GM23248 (cell line): ENCODE measurements around the gene TNP2. TPM values are rescaled to one million over a fixed set of nuclear protein-coding genes. Genes with fewer than 3 reads are reported as not detected.

Experiments
- DNase-seq: peaks from one replicate; pipeline ENCODE4 v3.0.0-alpha.2; 2015
- H2AFZ ChIP-seq: fragments of 200-600 bp; sonication (generic); 2 replicates; pipeline ENCODE4 v1.6.1; 2016; ENCODE audit warnings: antibody characterized with exemption
- H3F3A ChIP-seq: fragments of 200-600 bp; sonication (generic); 2 replicates; pipeline ENCODE4 v1.6.1; 2016; ENCODE audit warnings: mild to moderate bottlenecking, antibody characterized with exemption, mixed run types; ENCODE audit not compliant: insufficient read depth
- H3K27ac ChIP-seq: fragments of 200-600 bp; sonication (generic); 2 replicates; pipeline ENCODE4 v1.5.1; 2016; ENCODE audit warnings: mild to moderate bottlenecking
- H3K27me3 ChIP-seq: fragments of 200-600 bp; sonication (generic); replicated peaks from 2 replicates; pipeline ENCODE4 v1.6.1; 2016; ENCODE audit warnings: mild to moderate bottlenecking; ENCODE audit not compliant: insufficient read depth
- H3K36me3 ChIP-seq: fragments of 200-600 bp; sonication (generic); 2 replicates; pipeline ENCODE4 v1.6.1; 2016; ENCODE audit warnings: low read depth, mild to moderate bottlenecking
- H3K4me1 ChIP-seq: fragments of 200-600 bp; sonication (generic); 2 replicates; pipeline ENCODE4 v1.6.1; 2016; ENCODE audit warnings: mild to moderate bottlenecking; ENCODE audit not compliant: insufficient read depth
- H3K4me2 ChIP-seq: fragments of 200-600 bp; sonication (generic); one replicate; pipeline ENCODE4 v1.6.1; 2016; ENCODE audit warnings: mild to moderate bottlenecking; ENCODE audit not compliant: unreplicated experiment
- H3K4me3 ChIP-seq: fragments of 200-600 bp; sonication (generic); 2 replicates; pipeline ENCODE4 v1.5.1; 2016; ENCODE audit warnings: mild to moderate bottlenecking
- H3K79me2 ChIP-seq: fragments of 200-600 bp; sonication (generic); 2 replicates; pipeline ENCODE4 v1.6.1; 2016; ENCODE audit warnings: mild to moderate bottlenecking; ENCODE audit not compliant: insufficient read depth
- H3K9ac ChIP-seq: fragments of 200-600 bp; sonication (generic); 2 replicates; pipeline ENCODE4 v1.6.1; 2016; ENCODE audit warnings: mild to moderate bottlenecking
- H3K9me2 ChIP-seq: fragments of 200-600 bp; sonication (generic); 2 replicates; pipeline ENCODE4 v1.6.1; 2016; ENCODE audit warnings: mixed run types, mild to moderate bottlenecking, moderate library complexity; ENCODE audit not compliant: insufficient read depth
- H3K9me3 ChIP-seq: fragments of 200-600 bp; sonication (generic); one replicate; pipeline ENCODE4 v1.6.1; 2017; ENCODE audit warnings: low read depth
- H4K20me1 ChIP-seq: fragments of 200-600 bp; sonication (generic); 2 replicates; pipeline ENCODE4 v1.6.0; 2016; ENCODE audit not compliant: insufficient read depth
- EZH2 ChIP-seq: fragments of 200-600 bp; sonication (generic); IDR thresholded peaks from 2 replicates; pipeline ENCODE4 v1.6.1; 2018; ENCODE audit warnings: antibody characterized with exemption, mild to moderate bottlenecking; ENCODE audit not compliant: insufficient read depth, poor library complexity, severe bottlenecking
- EZH2phosphoT487 ChIP-seq: fragments of 200-600 bp; sonication (generic); IDR thresholded peaks from 2 replicates; pipeline ENCODE4 v1.6.1; 2018; ENCODE audit warnings: antibody characterized with exemption, moderate library complexity, mild to moderate bottlenecking, low read depth; ENCODE audit not compliant: insufficient read depth
- WGBS, 2 experiments: methylation state at CpG; one replicate each; pipeline ENCODE4 v1.1.6; 2015 to 2017; ENCODE audit warnings: low lambda C conversion rate in 2 of 2, low coverage in 1 of 2; ENCODE audit errors: missing lambda C conversion rate in 2 of 2; 5-methylcytosine and 5-hydroxymethylcytosine counted together
- in situ Hi-C: fragments of 300-500 bp; cut with MboI; formaldehyde crosslinking; loops from 2 replicates; pipeline ENCODE4 v1.15.0; 2020
- polyA plus RNA-seq: library from polyadenylated mRNA; unstranded; fragments of >200 nt; fragmentation: Nextera tagmentation; extraction: Ambion mirVana; gene quantifications from 2 replicates; pipeline ENCODE4 v1.2.1, GENCODE V29; 2016
- total RNA-seq: library from RNA; depleted of rRNA; stranded (reverse); fragments of >200 nt; shearing (Covaris generic); gene quantifications from 2 replicates; pipeline ENCODE4 v1.2.3, GENCODE V29; 2014

The TNP2 gene
- total and polyA plus RNA-seq, 2 experiments from 2014 or later, result not detected

DNA sequence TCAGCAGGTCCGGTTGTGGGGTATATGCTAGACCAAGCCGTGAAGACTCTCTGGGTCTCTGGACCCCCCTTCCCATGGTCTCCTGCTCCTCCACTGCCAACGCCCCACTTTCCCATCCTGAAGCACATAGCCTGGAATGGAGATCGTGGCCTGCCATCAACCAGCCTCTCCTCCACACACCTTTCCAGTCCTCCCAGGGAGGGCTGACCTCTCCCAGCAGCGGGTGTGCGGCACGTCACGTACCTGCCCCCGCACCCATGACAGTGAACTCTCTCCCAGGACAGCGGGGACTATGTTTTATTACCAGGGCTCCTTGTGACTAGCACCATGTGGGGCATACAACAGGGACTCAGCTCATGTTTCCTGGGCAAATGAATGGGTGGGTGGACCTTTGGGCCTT, 2.5 kb upstream of the TNP2 start:
- no peak for DNase-seq
- Histone ChIP-seq H2AFZ (no peak overlapping the region), H3K4me3 (no peak overlapping the region), H3K4me2 (no peak overlapping the region), H3K27me3 (no peaks in the 10 kb centered on the region), H3K9me2 (no peaks in the 10 kb centered on the region), H3K27ac (no peak overlapping the region), H3F3A (no peaks in the 10 kb centered on the region), H3K4me1 (no peaks in the 10 kb centered on the region), H4K20me1 (no peaks in the 10 kb centered on the region), H3K9ac (no peak overlapping the region), H3K79me2 (no peaks in the 10 kb centered on the region), H3K9me3 (no peaks in the 10 kb centered on the region), H3K36me3 (no peaks in the 10 kb centered on the region)
- TF ChIP-seq EZH2 (no peak), EZH2phosphoT487 (no peak)
- 91 to 95% methylated on average over 10 of the region's 10 CpGs for WGBS, 2 experiments
- in situ Hi-C loops, result no loop called here

DNA sequence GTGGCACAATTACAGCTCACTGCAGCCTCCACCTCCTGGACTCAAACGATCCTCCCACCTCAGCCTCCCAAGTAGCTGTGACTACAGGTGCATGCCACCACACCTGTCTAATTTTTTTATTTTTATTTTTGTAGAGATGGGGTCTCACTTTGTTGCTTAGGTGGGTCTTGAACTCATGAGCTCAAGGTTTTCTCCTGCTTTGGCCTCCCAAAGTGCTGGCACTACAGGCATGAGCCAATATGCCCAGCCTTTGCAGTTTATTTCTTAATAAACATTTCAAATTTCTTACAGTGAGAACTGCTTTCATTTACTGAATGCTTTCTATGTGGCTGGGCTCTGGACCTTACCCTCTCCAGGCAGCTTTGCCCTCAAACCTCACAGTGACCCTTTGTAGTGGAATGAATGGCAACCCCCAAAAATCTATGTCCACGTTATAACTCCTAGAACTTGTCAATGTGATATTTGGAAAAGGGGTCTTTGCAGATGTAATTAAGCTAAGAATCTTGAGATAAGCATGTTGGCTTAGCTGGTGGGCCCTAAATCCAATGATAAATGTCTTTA, 1.6 kb upstream of the TNP2 start:
- no peaks in the 10 kb centered on the region for H3K27me3 ChIP-seq
- TF ChIP-seq EZH2phosphoT487, result no peak
- TF ChIP-seq EZH2, result no peak
- no peak overlapping the region for H3K4me2 ChIP-seq
- no peak overlapping the region for H3K4me3 ChIP-seq
- no peak overlapping the region for H3K27ac ChIP-seq
- no peaks in the 10 kb centered on the region for H3K79me2 ChIP-seq
- no peaks in the 10 kb centered on the region for H3K36me3 ChIP-seq
- no peaks in the 10 kb centered on the region for H3K9me2 ChIP-seq
- in situ Hi-C loops, result no loop called here
- H3F3A ChIP-seq, result no peaks in the 10 kb centered on the region
- no peaks in the 10 kb centered on the region for H4K20me1 ChIP-seq
- H2AFZ ChIP-seq, result no peak overlapping the region
- DNase-seq, result no peak
- 76% methylated on average over 2 of the region's 2 CpGs for WGBS, 2 experiments
- H3K4me1 ChIP-seq, result no peaks in the 10 kb centered on the region
- H3K9ac ChIP-seq, result no peak overlapping the region
- H3K9me3 ChIP-seq, result no peaks in the 10 kb centered on the region

DNA sequence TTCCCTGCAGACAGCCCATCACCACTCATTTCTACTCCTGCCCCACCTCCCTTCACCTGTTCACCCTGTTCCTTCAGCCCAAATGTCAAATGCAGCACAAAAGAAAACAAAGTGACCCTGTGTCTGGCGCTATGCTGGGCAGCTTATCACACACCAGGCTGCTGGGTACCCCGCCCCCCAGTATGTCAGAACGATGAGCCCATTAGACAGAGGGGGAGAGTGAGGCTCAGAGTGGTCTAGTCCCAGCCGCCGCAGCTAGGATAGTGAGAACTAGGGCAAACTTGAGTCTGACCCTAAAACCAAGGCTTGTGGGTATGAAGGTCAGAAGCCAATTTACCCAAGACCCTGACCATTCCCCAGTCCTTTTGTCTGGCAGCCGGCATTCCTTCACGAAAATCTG, 4.0 kb downstream of the TNP2 start:
- 87 to 92% methylated on average over 7 of the region's 7 CpGs for WGBS, 2 experiments
- no peak for TF ChIP-seq EZH2
- no peak for TF ChIP-seq EZH2phosphoT487
- H3K9me3 ChIP-seq, result no peaks in the 10 kb centered on the region
- DNase-seq, result no peak
- H3K4me3 ChIP-seq, result no peak overlapping the region
- no peak overlapping the region for H2AFZ ChIP-seq
- H3K27ac ChIP-seq, result no peak overlapping the region
- no peaks in the 10 kb centered on the region for H3K9me2 ChIP-seq
- no peaks in the 10 kb centered on the region for H3F3A ChIP-seq
- H4K20me1 ChIP-seq, result no peaks in the 10 kb centered on the region
- no peaks in the 10 kb centered on the region for H3K4me1 ChIP-seq
- H3K4me2 ChIP-seq, result no peak overlapping the region
- H3K9ac ChIP-seq, result no peak overlapping the region
- H3K27me3 ChIP-seq, result no peaks in the 10 kb centered on the region
- in situ Hi-C loops, result no loop called here
- no peaks in the 10 kb centered on the region for H3K36me3 ChIP-seq
- H3K79me2 ChIP-seq, result no peaks in the 10 kb centered on the region

DNA sequence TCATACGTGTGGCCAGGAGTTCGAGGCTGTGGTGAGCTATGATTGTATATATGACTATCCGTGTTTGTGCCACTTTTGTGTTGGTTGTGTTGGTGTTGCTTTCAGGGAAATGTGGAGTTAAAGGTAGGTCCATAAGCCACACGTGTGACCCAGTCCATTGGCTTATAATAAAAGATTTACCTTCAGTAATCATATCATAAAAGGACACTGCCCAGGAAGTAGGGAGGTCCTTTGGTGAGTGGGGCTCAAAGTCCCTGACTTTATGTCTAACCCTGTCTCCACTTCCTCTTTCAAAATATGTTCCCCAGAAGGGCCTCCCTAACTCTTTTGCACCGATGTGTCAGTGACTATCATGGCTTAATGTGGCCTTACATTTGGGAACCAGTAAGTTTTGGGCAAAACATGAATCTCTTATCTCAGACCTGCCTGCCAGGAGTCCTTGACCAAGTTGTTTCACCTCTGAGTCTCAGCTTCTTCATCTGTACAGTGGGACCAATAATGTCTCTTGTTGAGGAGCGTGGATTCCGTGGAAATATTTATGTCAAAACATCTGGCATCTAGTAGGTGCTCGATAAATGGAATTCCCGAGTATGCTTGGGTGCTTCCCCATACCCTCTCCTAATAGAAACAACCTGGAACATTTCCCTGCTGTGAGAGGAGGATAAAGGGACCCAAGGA, 4.8 kb downstream of the TNP2 start:
- no peak for DNase-seq
- Histone ChIP-seq H3K36me3 (no peaks in the 10 kb centered on the region), H3K27ac (no peak overlapping the region), H4K20me1 (no peaks in the 10 kb centered on the region), H3K9ac (no peak overlapping the region), H3K9me2 (no peaks in the 10 kb centered on the region), H2AFZ (no peak overlapping the region), H3K27me3 (no peaks in the 10 kb centered on the region), H3K9me3 (no peaks in the 10 kb centered on the region), H3F3A (no peaks in the 10 kb centered on the region), H3K4me2 (no peak overlapping the region), H3K4me1 (peaks cover under 1% of the 10 kb centered on the region; the same call in 1 of the 2 replicates), H3K4me3 (no peak overlapping the region), H3K79me2 (no peaks in the 10 kb centered on the region)
- no peak for TF ChIP-seq EZH2phosphoT487
- TF ChIP-seq EZH2, result no peak
- in situ Hi-C loops, result no loop called here
- 62 to 66% methylated on average over 9 of the region's 9 CpGs for WGBS, 2 experiments
